Osteocyte (in vitro differentiated cells): ENCODE results near the gene CAAP1. TPM values are rescaled to one million over a fixed set of nuclear protein-coding genes. Genes with fewer than 3 reads are reported as not detected.

ENCODE experiments used
- DNase-seq: peaks from one replicate; pipeline ENCODE4 v3.0.0; 2021; ENCODE audit warnings: mixed read lengths; ENCODE audit not compliant: unreplicated experiment; ENCODE audit errors: extremely low spot score
- H3K27ac Mint-ChIP-seq: one replicate; pipeline ENCODE4 v1.8.0; 2021; ENCODE audit warnings: mild to moderate bottlenecking, mixed read lengths; ENCODE audit not compliant: unreplicated experiment
- H3K27me3 Mint-ChIP-seq: one replicate; pipeline ENCODE4 v1.8.0; 2021; ENCODE audit warnings: mixed read lengths; ENCODE audit not compliant: unreplicated experiment
- H3K36me3 Mint-ChIP-seq: one replicate; pipeline ENCODE4 v1.8.0; 2021; ENCODE audit warnings: mixed read lengths; ENCODE audit not compliant: unreplicated experiment
- H3K4me1 Mint-ChIP-seq: one replicate; pipeline ENCODE4 v1.8.0; 2021; ENCODE audit warnings: mixed read lengths; ENCODE audit not compliant: unreplicated experiment
- H3K4me3 Mint-ChIP-seq: one replicate; pipeline ENCODE4 v1.8.0; 2021; ENCODE audit warnings: mild to moderate bottlenecking, moderate library complexity, mixed read lengths; ENCODE audit not compliant: unreplicated experiment
- H3K9me3 Mint-ChIP-seq: one replicate; pipeline ENCODE4 v1.8.0; 2021; ENCODE audit warnings: mixed read lengths; ENCODE audit not compliant: unreplicated experiment
- CTCF ChIP-seq: fragments of 200-600 bp; sonication (generic); IDR thresholded peaks from 2 replicates; pipeline ENCODE4 v1.5.0; 2021; ENCODE audit warnings: antibody characterized with exemption, mild to moderate bottlenecking, moderate library complexity
- total RNA-seq: library from RNA; stranded (reverse); gene quantifications from 2 replicates; pipeline ENCODE4 v1.2.1, GENCODE V29; 2021

Gene CAAP1
- total RNA-seq, 1 donor from 2014 or later: 17.8 TPM

GRCh38 chr9:26935847-26936246 is 43.2 kb upstream of the CAAP1 start:
- H3K27me3 Mint-ChIP-seq: no peaks in the 10 kb centered on the region
- no peak overlapping the region for H3K27ac Mint-ChIP-seq
- H3K4me3 Mint-ChIP-seq: no peak overlapping the region
- peaks cover 14% of the 10 kb centered on the region for H3K9me3 Mint-ChIP-seq
- DNase-seq: no peak
- TF ChIP-seq CTCF: no peak
- peaks cover 15% of the 10 kb centered on the region for H3K4me1 Mint-ChIP-seq
- peaks cover 17% of the 10 kb centered on the region for H3K36me3 Mint-ChIP-seq

GRCh38 chr9:26928902-26929495 is 36.4 kb upstream of the CAAP1 start:
- no peaks in the 10 kb centered on the region for H3K27me3 Mint-ChIP-seq
- H3K9me3 Mint-ChIP-seq: no peaks in the 10 kb centered on the region
- peaks cover 34% of the 10 kb centered on the region for H3K36me3 Mint-ChIP-seq
- no peaks in the 10 kb centered on the region for H3K4me1 Mint-ChIP-seq
- H3K27ac Mint-ChIP-seq: no peak overlapping the region
- H3K4me3 Mint-ChIP-seq: no peak overlapping the region
- no peak for DNase-seq
- no peak for TF ChIP-seq CTCF

GRCh38 chr9:26925609-26926008 is 33.0 kb upstream of the CAAP1 start:
- Mint-ChIP-seq H3K36me3 (peaks cover 52% of the 10 kb centered on the region), H3K27ac (no peak overlapping the region), H3K27me3 (no peaks in the 10 kb centered on the region), H3K4me1 (no peaks in the 10 kb centered on the region), H3K4me3 (no peak overlapping the region), H3K9me3 (no peaks in the 10 kb centered on the region)
- no peak for DNase-seq
- no peak for TF ChIP-seq CTCF

- Mint-ChIP-seq H3K27ac (no peak overlapping the region), H3K9me3 (no peaks in the 10 kb centered on the region), H3K4me1 (no peaks in the 10 kb centered on the region), H3K36me3 (peaks cover 70% of the 10 kb centered on the region), H3K27me3 (no peaks in the 10 kb centered on the region), H3K4me3 (no peak overlapping the region)
- TF ChIP-seq CTCF: no peak
- no peak for DNase-seq
Measured at GRCh38 chr9:26919698-26920097, 27.1 kb upstream of the CAAP1 start.

GRCh38 chr9:26913138-26913668 is 20.6 kb upstream of the CAAP1 start:
- no peak for DNase-seq
- Mint-ChIP-seq H3K27ac (no peak overlapping the region), H3K4me1 (no peaks in the 10 kb centered on the region), H3K36me3 (peaks cover 37% of the 10 kb centered on the region), H3K9me3 (no peaks in the 10 kb centered on the region), H3K27me3 (no peaks in the 10 kb centered on the region), H3K4me3 (no peak overlapping the region)
- no peak for TF ChIP-seq CTCF
